ENCODE results near the gene SCD5.

DNA sequence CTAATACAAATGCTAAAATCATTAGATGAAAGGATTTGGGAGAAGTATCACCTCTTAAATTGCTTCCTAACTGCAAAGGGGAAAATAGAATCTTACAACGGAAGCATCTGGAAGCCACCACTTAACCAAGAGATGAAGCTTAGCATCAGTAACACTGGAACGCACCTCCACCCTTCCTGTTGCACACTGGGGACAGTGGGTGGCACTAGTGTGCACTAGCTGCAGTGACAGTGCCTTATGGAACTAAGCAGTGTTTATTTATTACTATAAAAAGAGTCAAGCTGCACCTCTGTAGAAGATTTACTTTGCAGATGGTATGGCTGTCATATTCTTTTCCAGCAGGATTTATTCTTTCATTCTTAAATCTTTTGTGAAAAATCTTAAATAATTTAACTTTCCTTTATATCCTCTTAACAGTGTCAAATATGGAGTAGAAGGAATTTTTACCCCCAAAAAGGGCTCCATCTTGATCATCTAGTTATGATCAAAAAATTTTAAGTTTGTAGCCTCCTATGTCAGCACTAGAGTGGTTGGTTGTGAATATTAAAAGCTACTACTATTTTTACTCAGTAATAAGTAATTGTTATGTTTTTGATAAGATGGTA, 76.7 kb downstream of the SCD5 start:
- TF ChIP-seq BRD4 (IDR thresholded peaks at IDR 0.05) (no peak), TAF9B (IDR thresholded peaks at IDR 0.05; ENCODE audit: partially characterized antibody) (no peak), SMAD1 (IDR thresholded peaks at IDR 0.05; ENCODE audit: low read depth, low read length, partially characterized antibody) (no peak), HLTF (IDR thresholded peaks at IDR 0.05) (no peak), NFYB (IDR thresholded peaks at IDR 0.05; ENCODE audit: extremely low read depth, insufficient read length) (no peak), EZH2 (IDR thresholded peaks at IDR 0.05; ENCODE audit: borderline replicate concordance, low read depth, low read length) (no peak), ETV1 (tag; conservative IDR thresholded peaks at IDR 0.05; ENCODE audit: low read depth) (no peak), FOSL1 (tag; conservative IDR thresholded peaks at IDR 0.05) (no peak), FOXM1 (IDR thresholded peaks at IDR 0.05; ENCODE audit: low read depth) (no peak), FOXM1 (CRISPR knock-in tag; IDR thresholded peaks at IDR 0.05; ENCODE audit: low read depth) (no peak), RAD21 (CRISPR knock-in tag; conservative IDR thresholded peaks at IDR 0.05 in 1 of 2, IDR thresholded peaks at IDR 0.05 in 1 of 2) (peak; percentile 26 to 51)
- TF ChIP-seq, protein P1, sequence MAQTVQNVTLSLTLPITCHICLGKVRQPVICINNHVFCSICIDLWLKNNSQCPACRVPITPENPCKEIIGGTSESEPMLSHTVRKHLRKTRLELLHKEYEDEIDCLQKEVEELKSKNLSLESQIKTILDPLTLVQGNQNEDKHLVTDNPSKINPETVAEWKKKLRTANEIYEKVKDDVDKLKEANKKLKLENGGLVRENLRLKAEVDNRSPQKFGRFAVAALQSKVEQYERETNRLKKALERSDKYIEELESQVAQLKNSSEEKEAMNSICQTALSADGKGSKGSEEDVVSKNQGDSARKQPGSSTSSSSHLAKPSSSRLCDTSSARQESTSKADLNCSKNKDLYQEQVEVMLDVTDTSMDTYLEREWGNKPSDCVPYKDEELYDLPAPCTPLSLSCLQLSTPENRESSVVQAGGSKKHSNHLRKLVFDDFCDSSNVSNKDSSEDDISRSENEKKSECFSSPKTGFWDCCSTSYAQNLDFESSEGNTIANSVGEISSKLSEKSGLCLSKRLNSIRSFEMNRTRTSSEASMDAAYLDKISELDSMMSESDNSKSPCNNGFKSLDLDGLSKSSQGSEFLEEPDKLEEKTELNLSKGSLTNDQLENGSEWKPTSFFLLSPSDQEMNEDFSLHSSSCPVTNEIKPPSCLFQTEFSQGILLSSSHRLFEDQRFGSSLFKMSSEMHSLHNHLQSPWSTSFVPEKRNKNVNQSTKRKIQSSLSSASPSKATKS (CRISPR knock-in tag; IDR thresholded peaks at IDR 0.05) = no peak
- TF ChIP-seq, protein P2, sequence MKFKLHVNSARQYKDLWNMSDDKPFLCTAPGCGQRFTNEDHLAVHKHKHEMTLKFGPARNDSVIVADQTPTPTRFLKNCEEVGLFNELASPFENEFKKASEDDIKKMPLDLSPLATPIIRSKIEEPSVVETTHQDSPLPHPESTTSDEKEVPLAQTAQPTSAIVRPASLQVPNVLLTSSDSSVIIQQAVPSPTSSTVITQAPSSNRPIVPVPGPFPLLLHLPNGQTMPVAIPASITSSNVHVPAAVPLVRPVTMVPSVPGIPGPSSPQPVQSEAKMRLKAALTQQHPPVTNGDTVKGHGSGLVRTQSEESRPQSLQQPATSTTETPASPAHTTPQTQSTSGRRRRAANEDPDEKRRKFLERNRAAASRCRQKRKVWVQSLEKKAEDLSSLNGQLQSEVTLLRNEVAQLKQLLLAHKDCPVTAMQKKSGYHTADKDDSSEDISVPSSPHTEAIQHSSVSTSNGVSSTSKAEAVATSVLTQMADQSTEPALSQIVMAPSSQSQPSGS (CRISPR knock-in tag; IDR thresholded peaks at IDR 0.05) = no peak
- TF ChIP-seq, protein P3, sequence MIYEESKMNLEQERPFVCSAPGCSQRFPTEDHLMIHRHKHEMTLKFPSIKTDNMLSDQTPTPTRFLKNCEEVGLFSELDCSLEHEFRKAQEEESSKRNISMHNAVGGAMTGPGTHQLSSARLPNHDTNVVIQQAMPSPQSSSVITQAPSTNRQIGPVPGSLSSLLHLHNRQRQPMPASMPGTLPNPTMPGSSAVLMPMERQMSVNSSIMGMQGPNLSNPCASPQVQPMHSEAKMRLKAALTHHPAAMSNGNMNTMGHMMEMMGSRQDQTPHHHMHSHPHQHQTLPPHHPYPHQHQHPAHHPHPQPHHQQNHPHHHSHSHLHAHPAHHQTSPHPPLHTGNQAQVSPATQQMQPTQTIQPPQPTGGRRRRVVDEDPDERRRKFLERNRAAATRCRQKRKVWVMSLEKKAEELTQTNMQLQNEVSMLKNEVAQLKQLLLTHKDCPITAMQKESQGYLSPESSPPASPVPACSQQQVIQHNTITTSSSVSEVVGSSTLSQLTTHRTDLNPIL (CRISPR knock-in tag; IDR thresholded peaks at IDR 0.05) = no peak
- TF ChIP-seq, protein P4, sequence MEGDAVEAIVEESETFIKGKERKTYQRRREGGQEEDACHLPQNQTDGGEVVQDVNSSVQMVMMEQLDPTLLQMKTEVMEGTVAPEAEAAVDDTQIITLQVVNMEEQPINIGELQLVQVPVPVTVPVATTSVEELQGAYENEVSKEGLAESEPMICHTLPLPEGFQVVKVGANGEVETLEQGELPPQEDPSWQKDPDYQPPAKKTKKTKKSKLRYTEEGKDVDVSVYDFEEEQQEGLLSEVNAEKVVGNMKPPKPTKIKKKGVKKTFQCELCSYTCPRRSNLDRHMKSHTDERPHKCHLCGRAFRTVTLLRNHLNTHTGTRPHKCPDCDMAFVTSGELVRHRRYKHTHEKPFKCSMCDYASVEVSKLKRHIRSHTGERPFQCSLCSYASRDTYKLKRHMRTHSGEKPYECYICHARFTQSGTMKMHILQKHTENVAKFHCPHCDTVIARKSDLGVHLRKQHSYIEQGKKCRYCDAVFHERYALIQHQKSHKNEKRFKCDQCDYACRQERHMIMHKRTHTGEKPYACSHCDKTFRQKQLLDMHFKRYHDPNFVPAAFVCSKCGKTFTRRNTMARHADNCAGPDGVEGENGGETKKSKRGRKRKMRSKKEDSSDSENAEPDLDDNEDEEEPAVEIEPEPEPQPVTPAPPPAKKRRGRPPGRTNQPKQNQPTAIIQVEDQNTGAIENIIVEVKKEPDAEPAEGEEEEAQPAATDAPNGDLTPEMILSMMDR (IDR thresholded peaks at IDR 0.05 in 2 of 3, conservative IDR thresholded peaks at IDR 0.05 in 1 of 3; ENCODE audit: insufficient read depth in 2 of 3, low read depth in 1 of 3, low read length in 3 of 3) = peak; percentile 63 to 71 (median 68)
